Measurements from ENCODE around the gene B3GNT2.
"Not testable (repeated sequence)": the region's sequence is repeated elsewhere in the genome, so short reads cannot be mapped to it uniquely, and the experiment has no call there.

The B3GNT2 gene

GRCh38 chr2:62195421-62196277 is at the start of gene B3GNT2:
B3GNT2 (plus strand) TSS chr2:62196115; CDS start chr2:62222221, 26,106 bp downstream.
- DNase-seq (ENCODE audit: low read depth) = peak; percentile 12
- in situ Hi-C loops (cut with HindIII; ENCODE audit: low sequenced_read_pairs) = no loop called here
- H3K4me3 ChIP-seq (ENCODE audit: low read depth, low read length) = peak within 1 kb of the TSS; percentile 91
- no peak for TF ChIP-seq CTCF (IDR thresholded peaks at IDR 0.05; ENCODE audit: low read depth, low read length, missing control alignments)

GRCh38 chr2:62146790-62147189 is 49.1 kb upstream of the B3GNT2 start:
- H3K4me3 ChIP-seq (ENCODE audit: low read depth, low read length); DNase-seq (ENCODE audit: low read depth); in situ Hi-C loops (cut with HindIII; ENCODE audit: low sequenced_read_pairs): not testable (repeated sequence)

- no peak for DNase-seq (ENCODE audit: low read depth)
- in situ Hi-C loops (cut with HindIII; ENCODE audit: low sequenced_read_pairs) = no loop called here
- H3K4me3 ChIP-seq (ENCODE audit: low read depth, low read length) = no peak overlapping the region
- no peak for TF ChIP-seq CTCF (IDR thresholded peaks at IDR 0.05; ENCODE audit: low read depth, low read length, missing control alignments)
Observed at GRCh38 chr2:62147610-62148301, 48.2 kb upstream of the B3GNT2 start.

- in situ Hi-C loops (cut with HindIII; ENCODE audit: low sequenced_read_pairs) = no loop called here
Observed at GRCh38 chr2:62149708-62150107, 46.2 kb upstream of the B3GNT2 start.

GRCh38 chr2:62150597-62151305 is 45.2 kb upstream of the B3GNT2 start:
- in situ Hi-C loops (cut with HindIII; ENCODE audit: low sequenced_read_pairs) = no loop called here
- TF ChIP-seq CTCF (IDR thresholded peaks at IDR 0.05; ENCODE audit: low read depth, low read length, missing control alignments) = no peak
- H3K4me3 ChIP-seq (ENCODE audit: low read depth, low read length) = no peak overlapping the region
- DNase-seq (ENCODE audit: low read depth) = peak; percentile 50

More at GRCh38 chr2:62149708-62150107, 46.2 kb upstream of the B3GNT2 start:
- DNase-seq (ENCODE audit: low read depth) = peak; percentile 64
- no peak for TF ChIP-seq CTCF (IDR thresholded peaks at IDR 0.05; ENCODE audit: low read depth, low read length, missing control alignments)
- H3K4me3 ChIP-seq (ENCODE audit: low read depth, low read length) = no peak overlapping the region

GRCh38 chr2:62151306-62151638 is 44.6 kb upstream of the B3GNT2 start:
- in situ Hi-C loops (cut with HindIII; ENCODE audit: low sequenced_read_pairs) = no loop called here
- DNase-seq (ENCODE audit: low read depth) = no peak
- no peak overlapping the region for H3K4me3 ChIP-seq (ENCODE audit: low read depth, low read length)
- no peak for TF ChIP-seq CTCF (IDR thresholded peaks at IDR 0.05; ENCODE audit: low read depth, low read length, missing control alignments)

Measured in astrocyte of the cerebellum (primary cell).